HG02571 (cell line): ENCODE data around the gene GLUD1.

Source experiments
- ATAC-seq: cut with Tn5 transposase; IDR thresholded peaks from one replicate; pipeline ENCODE4 v1.9.1; 2021; ENCODE audit warnings: mild to moderate bottlenecking, moderate library complexity; ENCODE audit not compliant: unreplicated experiment

Gene GLUD1

GRCh38 chr10:87000491-87000890, 94.2 kb downstream of the GLUD1 start:
- no peak for ATAC-seq
